Activated T-cell treated with anti-CD3 and anti-CD28 coated beads for 48 hours (primary cell): ENCODE data around the gene SLC15A5.

Experiments used
- DNase-seq: peaks from one replicate; pipeline ENCODE4 v3.0.0-alpha.2; 2020; ENCODE audit warnings: low read depth

SLC15A5 gene

GRCh38 chr12:16174282-16174681, 103.2 kb downstream of the SLC15A5 start:
- DNase-seq: no peak

DNA sequence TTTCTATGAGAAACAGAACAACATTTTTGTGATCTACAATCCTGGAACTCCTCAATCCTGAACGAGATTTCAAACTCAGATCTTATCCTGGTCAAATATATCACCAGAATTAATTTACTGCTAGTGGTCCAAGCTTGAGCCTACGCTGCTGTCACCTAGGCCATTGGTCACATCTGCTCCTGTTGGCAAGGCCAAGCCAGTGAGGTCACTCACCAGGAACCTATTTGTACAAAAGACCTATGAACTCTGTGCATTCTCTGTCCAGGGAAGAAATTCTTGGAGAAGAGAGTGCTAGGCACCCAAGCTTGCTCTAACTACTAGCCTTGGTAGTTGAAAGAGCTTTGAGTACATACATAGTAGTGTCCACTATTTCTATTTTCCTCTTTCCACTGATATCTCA, 106.1 kb downstream of the SLC15A5 start:
- no peak for DNase-seq

DNA sequence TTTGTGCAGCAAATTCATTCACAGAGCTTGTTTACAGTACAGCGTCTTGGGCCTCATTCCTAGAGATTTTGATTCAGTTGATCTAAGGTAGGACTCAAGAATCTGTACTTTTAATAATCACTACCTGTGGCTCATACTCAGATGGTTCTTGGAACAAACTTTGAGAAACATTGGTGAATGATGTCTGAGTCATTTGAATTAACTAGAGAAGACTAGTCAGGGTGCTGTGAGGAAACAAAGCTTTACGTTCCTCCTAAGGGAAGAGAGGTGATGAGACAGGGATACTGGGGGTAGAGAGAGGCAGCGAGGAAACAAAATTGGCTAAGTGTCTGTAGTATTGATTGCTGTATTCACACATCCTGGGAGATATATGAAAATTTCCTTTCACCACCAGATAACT, 109.4 kb downstream of the SLC15A5 start:
- no peak for DNase-seq

GRCh38 chr12:16166563-16167470, 110.7 kb downstream of the SLC15A5 start:
- DNase-seq: no peak

GRCh38 chr12:16165506-16165905, 112.0 kb downstream of the SLC15A5 start:
- DNase-seq: no peak

DNA sequence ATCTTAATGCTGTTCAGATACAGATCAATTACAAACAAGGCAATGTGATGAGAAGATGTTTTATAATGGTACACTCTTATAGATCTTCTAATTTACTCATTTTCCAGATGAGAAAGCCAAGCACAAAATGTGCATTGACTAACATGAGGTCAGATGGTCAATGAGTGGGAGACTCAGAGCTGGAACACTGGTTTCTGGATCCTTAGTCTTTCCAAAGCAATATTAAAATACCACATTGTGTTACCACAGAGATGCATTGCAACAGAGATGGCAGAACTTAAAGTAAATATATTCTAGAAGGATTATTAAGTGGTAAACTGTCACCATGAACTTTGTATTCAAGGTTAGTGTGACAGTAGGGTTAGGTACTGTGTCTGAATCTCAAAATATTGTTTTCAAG, 113.6 kb downstream of the SLC15A5 start:
- DNase-seq: no peak

GRCh38 chr12:16163146-16163545, 114.3 kb downstream of the SLC15A5 start:
- DNase-seq: no peak

GRCh38 chr12:16159571-16159970, 117.9 kb downstream of the SLC15A5 start:
- DNase-seq: no peak

DNA sequence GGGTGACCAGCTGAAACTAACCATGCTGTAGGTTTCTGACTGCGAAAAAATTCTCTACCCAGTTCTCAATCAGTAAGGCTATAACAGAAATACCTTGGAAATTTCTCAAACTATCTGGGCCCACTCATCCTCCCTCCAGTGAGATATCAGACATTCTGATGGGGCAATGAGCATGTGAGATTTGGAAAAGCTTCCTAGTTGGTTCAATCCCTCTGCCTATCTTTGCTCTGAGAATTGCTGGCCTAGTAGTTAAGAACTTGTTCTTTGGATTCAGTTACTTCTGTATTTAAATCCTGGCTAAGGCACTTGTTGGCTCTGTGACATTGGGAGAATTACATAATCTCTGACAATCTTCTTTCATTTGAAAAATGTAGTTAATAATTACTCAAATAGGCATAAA, 119.4 kb downstream of the SLC15A5 start:
- DNase-seq: no peak

DNA sequence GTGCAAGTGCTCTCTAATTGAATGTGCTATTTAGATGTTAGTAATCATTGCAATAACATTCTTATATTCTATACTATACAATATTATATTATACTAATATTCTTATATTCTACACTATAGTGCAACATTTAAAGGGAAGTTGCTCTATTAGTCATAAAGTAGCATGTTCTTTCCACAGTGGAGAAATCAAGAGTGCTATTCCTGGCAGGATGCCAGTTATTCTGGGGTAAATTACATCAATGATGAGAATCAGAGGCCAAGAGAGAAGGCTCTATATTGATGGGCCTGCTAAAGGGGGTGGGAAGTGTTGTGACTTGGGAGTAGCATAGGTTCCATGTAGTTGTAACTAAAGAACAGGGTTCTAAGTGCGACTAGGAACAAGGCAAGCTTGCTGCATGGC, 121.5 kb downstream of the SLC15A5 start:
- no peak for DNase-seq

GRCh38 chr12:16154990-16155389, 122.5 kb downstream of the SLC15A5 start:
- DNase-seq: no peak

DNA sequence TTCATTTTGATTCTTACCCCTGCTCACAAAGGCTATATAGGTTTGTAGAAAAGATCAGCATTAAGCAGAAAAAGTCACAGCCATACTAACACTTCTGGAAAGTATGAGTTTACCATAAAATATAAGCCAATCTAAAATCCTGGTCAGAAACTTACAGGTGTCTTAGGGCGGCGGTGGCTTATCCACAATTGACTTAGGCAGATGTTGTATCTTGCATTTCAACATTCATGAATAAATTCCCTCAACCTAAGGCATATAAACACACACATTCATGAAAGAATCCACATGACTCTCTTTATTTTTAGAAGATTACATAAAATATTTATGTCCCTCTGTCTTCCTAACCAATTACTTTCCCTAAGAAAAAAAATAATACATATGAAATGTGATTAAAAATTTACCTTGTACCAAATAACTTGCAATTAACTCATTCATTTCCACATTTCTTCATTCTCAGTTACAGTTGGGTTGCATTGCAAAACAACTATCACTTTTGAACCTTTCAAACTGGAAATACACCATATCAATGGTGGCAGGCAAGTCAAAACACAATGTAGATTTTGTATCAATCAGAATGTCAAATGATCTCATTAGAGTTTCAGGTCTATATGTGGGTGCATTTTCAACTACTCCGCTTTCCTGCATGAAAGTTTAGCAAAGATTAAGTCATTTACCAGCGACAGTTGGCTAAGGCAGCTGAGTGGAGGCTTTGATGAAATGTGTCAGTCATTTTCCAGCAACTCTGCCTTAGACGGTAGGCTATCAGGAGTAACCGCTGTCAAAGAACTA, 124.4 kb downstream of the SLC15A5 start:
- no peak for DNase-seq

DNA sequence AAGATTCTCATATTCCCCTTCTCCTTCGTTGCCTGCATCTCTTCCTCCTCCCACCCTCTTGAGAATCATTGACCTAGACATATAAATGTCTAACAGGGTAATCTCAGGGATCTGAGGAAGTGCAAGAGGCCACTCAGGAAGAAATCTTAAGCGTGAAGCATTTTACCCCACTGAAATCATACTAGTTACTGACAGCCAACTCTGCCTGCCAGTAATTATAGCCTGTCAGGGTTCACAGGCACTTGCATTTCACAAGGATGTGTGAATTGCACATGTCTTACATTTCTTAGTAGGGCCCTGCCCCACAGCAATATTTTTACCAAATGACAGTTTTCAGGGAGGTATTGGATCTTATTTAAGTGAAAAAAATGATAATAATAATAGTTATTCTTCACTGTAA, 127.2 kb downstream of the SLC15A5 start:
- DNase-seq: no peak

GRCh38 chr12:16148938-16149337, 128.5 kb downstream of the SLC15A5 start:
- DNase-seq: no peak
